BLaER1 treated with 17β-estradiol and CSF1 and Interleukin-3, amounts not matched to agents 10 nM and 100 nM (cell line): ENCODE results near the gene ZNF784.

ENCODE experiments used
- H3K27ac ChIP-seq, 11 experiments: shearing (Covaris generic); formaldehyde crosslinking; 2 replicates each; pipeline ENCODE4 v1.8.1; 2022
- H3K27me3 ChIP-seq, 11 experiments: shearing (Covaris generic); formaldehyde crosslinking; 2 replicates each; pipeline ENCODE4 v1.8.1; 2022
- H3K36me3 ChIP-seq, 11 experiments: shearing (Covaris generic); formaldehyde crosslinking; 2 replicates each; pipeline ENCODE4 v1.8.1; 2022
- H3K4me1 ChIP-seq, 10 experiments: shearing (Covaris generic); formaldehyde crosslinking; 2 replicates each; pipeline ENCODE4 v1.8.1; 2022
- H3K4me2 ChIP-seq, 11 experiments: shearing (Covaris generic); formaldehyde crosslinking; 2 replicates each; pipeline ENCODE4 v1.8.1; 2022
- H3K4me3 ChIP-seq, 10 experiments: shearing (Covaris generic); formaldehyde crosslinking; 2 replicates each; pipeline ENCODE4 v1.8.1; 2022
- H3K9ac ChIP-seq, 11 experiments: shearing (Covaris generic); formaldehyde crosslinking; 2 replicates each; pipeline ENCODE4 v1.8.1; 2022
- H3K9me3 ChIP-seq, 11 experiments: shearing (Covaris generic); formaldehyde crosslinking; replicated peaks in 1 of 11; 2 replicates each; pipeline ENCODE4 v1.8.1; 2022
- H4K20me1 ChIP-seq, 11 experiments: shearing (Covaris generic); formaldehyde crosslinking; 2 replicates each; pipeline ENCODE4 v1.8.1; 2022
- Cebpa-rat ChIP-seq, 11 experiments: shearing (Covaris generic); IDR thresholded peaks; 2 replicates each; pipeline ENCODE4 v1.8.1; 2022

Gene ZNF784

DNA sequence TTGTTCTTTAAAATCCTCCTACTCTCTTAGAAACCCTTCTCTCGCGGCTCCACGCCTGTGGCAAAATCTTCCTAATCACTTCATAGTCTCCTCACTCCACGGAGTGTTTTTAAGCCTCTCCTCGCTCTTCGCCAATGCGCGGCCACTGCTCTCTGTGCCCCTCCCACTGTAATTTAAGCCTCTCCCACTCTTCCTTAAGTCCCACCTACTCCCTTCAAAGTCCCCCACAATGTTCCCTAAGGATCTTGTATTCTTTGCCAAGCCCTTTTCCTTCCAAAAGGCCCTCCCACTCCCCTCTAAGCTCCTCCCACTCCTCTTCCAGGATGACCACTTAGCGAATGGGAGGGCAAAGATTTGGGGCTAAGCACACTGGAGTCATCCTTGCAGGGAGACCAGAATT, 26.3 kb downstream of the ZNF784 start:
- Histone ChIP-seq H3K4me1 (peaks cover 18 to 34% (median 23%) of the 10 kb centered on the region in 10 experiments), H3K4me2 (peak overlapping the region in 10 of 11 experiments; percentile 24 to 53 (median 41); a peak in 16 of 22 replicates), H3K4me3 (0 out of 20 replicates have a peak overlapping the region, but pooled peaks of 1 of the 10 experiments have one; percentile 72), H3K9ac (0 out of 22 replicates have a peak overlapping the region, but pooled peaks of 1 of the 11 experiments have one; percentile 9), H3K27ac (no peak overlapping the region), H3K36me3 (peaks cover 47 to 61% (median 59%) of the 10 kb centered on the region in 11 experiments), H3K9me3 (peaks cover 0 to 18% (median 14%) of the 10 kb centered on the region in 11 experiments; a peak in 17 of 22 replicates), H4K20me1 (peaks cover 0 to 8% (median 0%) of the 10 kb centered on the region in 11 experiments; a peak in 1 of 22 replicates), H3K27me3 (no peaks in the 10 kb centered on the region)
- TF ChIP-seq Cebpa-rat (IDR thresholded peaks at IDR 0.05): no peak

DNA sequence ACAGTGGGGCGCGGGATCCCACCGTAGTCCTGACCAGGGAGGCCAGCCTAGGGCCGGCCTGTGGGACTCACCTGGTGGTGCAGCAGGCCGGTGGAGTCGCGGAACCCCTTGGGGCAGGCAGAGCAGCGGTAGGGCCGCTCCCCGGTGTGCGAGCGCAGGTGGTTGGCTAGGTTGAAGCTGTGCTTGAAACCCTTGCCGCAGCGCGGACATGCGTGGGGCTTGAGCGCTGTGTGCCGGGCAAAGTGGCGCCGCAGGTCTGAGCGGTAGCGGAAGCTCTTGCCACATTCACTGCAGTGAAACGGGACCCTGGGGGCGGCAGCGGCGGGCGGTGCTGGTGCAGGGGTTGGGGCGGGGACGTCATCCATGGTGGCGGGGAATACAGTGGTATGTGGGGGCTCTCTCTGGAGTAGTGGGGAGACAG, 26.9 kb downstream of the ZNF784 start:
- Histone ChIP-seq H3K27me3 (no peaks in the 10 kb centered on the region), H3K4me2 (peak overlapping the region in 1 of 11 experiments; percentile 53; a peak in 1 of 22 replicates), H3K9me3 (peaks cover 0 to 18% (median 14%) of the 10 kb centered on the region in 11 experiments; a peak in 17 of 22 replicates), H3K36me3 (peaks cover 50 to 62% (median 59%) of the 10 kb centered on the region in 11 experiments), H3K4me3 (no peak overlapping the region), H4K20me1 (peaks cover 0 to 8% (median 0%) of the 10 kb centered on the region in 11 experiments; a peak in 2 of 22 replicates), H3K9ac (no peak overlapping the region), H3K4me1 (peaks cover 18 to 29% (median 21%) of the 10 kb centered on the region in 10 experiments), H3K27ac (no peak overlapping the region)
- TF ChIP-seq Cebpa-rat (IDR thresholded peaks at IDR 0.05): no peak

DNA sequence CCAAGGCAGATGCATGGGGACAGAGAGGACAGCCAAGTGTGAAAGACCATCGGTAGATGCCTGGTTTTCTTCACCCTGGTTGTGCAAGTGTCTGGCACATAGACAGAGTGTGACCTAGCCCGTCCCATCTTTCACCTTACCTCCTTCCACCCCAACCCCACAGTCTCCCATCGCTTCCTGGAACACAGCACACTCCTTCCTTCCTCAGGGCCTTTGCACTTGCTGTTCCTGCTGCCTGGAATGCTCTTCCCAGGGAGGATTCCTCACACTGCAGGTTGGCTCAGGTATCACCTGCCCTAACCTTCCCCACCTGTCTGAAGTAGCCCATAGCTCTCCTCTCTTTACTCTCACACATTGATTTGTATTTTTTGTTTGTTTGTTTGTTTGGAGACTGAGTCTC, 28.1 kb downstream of the ZNF784 start:
- no peak overlapping the region for H3K4me3 ChIP-seq
- no peaks in the 10 kb centered on the region for H3K27me3 ChIP-seq
- H4K20me1 ChIP-seq: peaks cover 0 to 10% (median 0%) of the 10 kb centered on the region in 11 experiments; a peak in 2 of 22 replicates
- H3K36me3 ChIP-seq: peaks cover 58 to 69% (median 64%) of the 10 kb centered on the region in 11 experiments
- no peak overlapping the region for H3K4me2 ChIP-seq
- no peak for TF ChIP-seq Cebpa-rat (IDR thresholded peaks at IDR 0.05)
- peaks cover 6 to 17% (median 16%) of the 10 kb centered on the region in 10 experiments for H3K4me1 ChIP-seq
- H3K9me3 ChIP-seq: peaks cover 0 to 18% (median 14%) of the 10 kb centered on the region in 11 experiments; a peak in 17 of 22 replicates
- H3K9ac ChIP-seq: no peak overlapping the region
- H3K27ac ChIP-seq: no peak overlapping the region

DNA sequence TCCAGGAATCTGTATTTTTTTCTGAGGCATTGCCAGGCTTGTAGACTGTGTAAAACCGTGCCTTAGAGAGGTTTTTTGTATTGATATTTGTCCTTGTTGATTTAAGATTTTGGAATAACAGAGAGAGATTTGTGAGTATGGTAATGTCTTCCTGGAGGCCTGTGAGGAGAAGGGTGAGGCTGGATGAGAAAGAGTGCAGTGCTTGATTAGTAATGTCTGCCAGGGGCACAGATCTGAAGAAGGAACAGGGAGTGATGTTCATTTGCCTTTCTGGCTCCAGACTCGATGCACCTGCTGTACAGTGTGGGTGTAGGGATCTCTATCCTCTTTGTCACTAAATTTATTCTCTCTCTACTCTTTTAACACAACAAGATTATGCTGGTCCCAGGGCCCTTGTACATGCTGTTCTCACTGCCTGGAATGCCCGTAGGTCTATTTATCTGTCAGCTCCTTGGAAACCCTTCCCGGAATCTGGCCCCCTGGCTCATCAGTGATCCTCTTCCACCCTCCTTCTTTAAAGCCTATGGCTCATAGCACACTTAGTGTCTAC, 29.3 kb downstream of the ZNF784 start:
- H3K27me3 ChIP-seq: no peaks in the 10 kb centered on the region
- peaks cover 0 to 10% (median 0%) of the 10 kb centered on the region in 11 experiments; a peak in 2 of 22 replicates for H4K20me1 ChIP-seq
- no peak overlapping the region for H3K27ac ChIP-seq
- H3K4me3 ChIP-seq: no peak overlapping the region
- no peak overlapping the region for H3K4me2 ChIP-seq
- no peak overlapping the region for H3K9ac ChIP-seq
- H3K9me3 ChIP-seq: peaks cover 0 to 18% (median 14%) of the 10 kb centered on the region in 11 experiments; a peak in 17 of 22 replicates
- no peak for TF ChIP-seq Cebpa-rat (IDR thresholded peaks at IDR 0.05)
- H3K36me3 ChIP-seq: peaks cover 58 to 73% (median 64%) of the 10 kb centered on the region in 11 experiments
- H3K4me1 ChIP-seq: peaks cover 0 to 10% (median 9%) of the 10 kb centered on the region in 10 experiments; a peak in 14 of 20 replicates

DNA sequence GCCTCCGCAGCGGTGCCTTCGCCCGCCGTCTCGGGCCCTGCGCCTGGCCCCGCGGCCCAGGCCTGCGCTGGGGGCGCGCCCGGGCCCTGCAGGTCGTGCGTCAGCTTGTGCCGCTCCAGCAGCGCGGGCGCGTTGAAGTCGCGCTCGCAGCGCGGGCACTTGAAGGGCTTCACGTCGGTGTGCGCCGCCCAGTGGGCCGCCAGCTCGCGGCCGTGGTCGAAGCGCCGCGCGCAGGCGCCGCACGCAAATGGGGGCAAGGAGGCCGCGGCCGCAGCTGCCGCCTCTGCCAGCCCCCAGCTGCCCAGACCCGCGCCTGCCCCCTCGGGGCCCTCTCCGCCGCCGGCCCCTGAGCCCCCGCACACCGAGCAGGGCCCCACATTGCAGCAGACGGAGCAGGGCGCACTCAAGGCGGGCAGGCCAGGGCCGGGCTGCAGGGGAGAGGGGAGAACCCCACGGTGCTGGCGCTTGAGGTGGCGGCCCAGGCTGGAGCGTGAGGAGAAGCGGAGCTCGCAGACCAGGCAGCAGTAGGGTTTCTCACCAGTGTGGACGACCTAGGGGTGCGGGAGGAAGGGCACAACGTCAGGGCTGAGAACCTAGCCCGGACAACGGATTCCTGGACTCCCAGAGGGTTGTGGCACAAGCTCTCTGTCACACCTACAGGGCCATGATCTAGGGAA, 31.1 kb downstream of the ZNF784 start:
- Histone ChIP-seq H3K9me3 (peaks cover 0 to 18% (median 14%) of the 10 kb centered on the region in 11 experiments; a peak in 17 of 22 replicates), H4K20me1 (peaks cover 0 to 10% (median 0%) of the 10 kb centered on the region in 11 experiments; a peak in 2 of 22 replicates), H3K4me2 (no peak overlapping the region), H3K9ac (no peak overlapping the region), H3K27me3 (no peaks in the 10 kb centered on the region), H3K4me1 (peaks cover 0 to 8% (median 4%) of the 10 kb centered on the region in 10 experiments; a peak in 16 of 20 replicates), H3K36me3 (peaks cover 58 to 73% (median 64%) of the 10 kb centered on the region in 11 experiments), H3K27ac (no peak overlapping the region), H3K4me3 (no peak overlapping the region)
- no peak for TF ChIP-seq Cebpa-rat (IDR thresholded peaks at IDR 0.05)

DNA sequence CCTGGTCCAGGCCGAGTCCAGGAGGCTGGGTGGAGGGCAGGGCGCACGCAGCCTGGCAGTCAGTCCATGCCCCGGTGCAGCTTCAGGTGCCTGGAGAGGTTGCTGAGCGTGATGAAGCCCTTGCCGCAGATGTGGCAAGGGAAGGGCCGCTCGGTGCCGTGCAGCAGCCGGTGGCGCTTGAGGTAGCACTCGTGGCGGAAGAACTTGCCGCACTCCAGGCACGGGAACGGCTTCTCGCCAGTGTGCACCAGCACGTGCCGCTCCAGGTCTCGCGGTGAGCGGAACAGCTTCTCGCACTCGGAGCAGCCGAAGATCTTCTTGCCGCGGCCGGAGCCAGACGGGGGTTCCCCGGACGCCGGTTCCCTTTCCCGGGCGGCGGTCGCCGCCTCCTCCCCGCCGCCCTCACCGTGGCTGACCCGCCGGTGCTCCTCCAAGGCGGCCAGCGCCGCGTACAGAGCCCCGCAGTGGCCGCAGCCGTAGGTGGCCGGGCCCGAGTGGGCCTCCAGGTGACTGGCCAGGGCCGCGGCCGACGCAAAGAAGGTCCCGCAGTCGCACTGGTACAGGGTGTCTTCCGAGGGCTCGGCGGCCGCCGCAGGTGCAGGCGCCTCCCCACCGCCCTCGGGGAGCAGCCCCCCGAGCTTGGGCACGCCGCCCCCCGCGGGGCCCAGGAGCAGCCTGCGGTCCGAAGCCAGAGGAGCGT, 31.8 kb downstream of the ZNF784 start:
- peaks cover 5 to 11% (median 7%) of the 10 kb centered on the region in 10 experiments; a peak in 18 of 20 replicates for H3K4me1 ChIP-seq
- H3K4me2 ChIP-seq: no peak overlapping the region
- H3K9ac ChIP-seq: no peak overlapping the region
- H3K4me3 ChIP-seq: no peak overlapping the region
- peaks cover 0 to 10% (median 0%) of the 10 kb centered on the region in 11 experiments; a peak in 1 of 22 replicates for H4K20me1 ChIP-seq
- no peaks in the 10 kb centered on the region for H3K27me3 ChIP-seq
- H3K27ac ChIP-seq: no peak overlapping the region
- no peak for TF ChIP-seq Cebpa-rat (IDR thresholded peaks at IDR 0.05)
- peaks cover 53 to 67% (median 58%) of the 10 kb centered on the region in 11 experiments for H3K36me3 ChIP-seq
- H3K9me3 ChIP-seq: peaks cover 0 to 18% (median 14%) of the 10 kb centered on the region in 11 experiments; a peak in 17 of 22 replicates

DNA sequence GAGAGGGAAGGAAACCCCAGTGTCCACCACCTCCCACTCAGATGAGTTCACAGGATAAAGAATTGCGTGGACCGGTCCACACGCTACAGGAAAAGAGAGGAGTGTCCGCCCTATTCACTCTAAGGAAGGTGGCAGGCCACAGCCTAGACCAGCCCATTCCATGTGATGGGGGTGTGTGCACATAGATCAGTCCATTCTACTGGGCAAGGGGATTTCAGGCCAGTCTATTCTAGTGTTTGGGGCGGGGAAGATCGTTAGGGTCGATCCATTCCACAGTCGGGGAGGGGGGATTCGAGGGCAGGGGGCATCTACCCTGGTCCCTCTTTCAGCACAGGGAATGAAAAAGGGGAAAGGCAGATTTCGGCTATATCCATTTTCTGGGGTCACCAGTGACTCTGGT, 32.8 kb downstream of the ZNF784 start:
- no peak for TF ChIP-seq Cebpa-rat (IDR thresholded peaks at IDR 0.05)
- Histone ChIP-seq H3K9ac (no peak overlapping the region), H3K4me2 (no peak overlapping the region), H3K9me3 (peaks cover 0 to 16% (median 14%) of the 10 kb centered on the region in 11 experiments; a peak in 17 of 22 replicates), H3K4me3 (no peak overlapping the region), H4K20me1 (peaks cover 0 to 10% (median 0%) of the 10 kb centered on the region in 11 experiments; a peak in 1 of 22 replicates), H3K36me3 (peaks cover 43 to 57% (median 48%) of the 10 kb centered on the region in 11 experiments), H3K4me1 (peaks cover 9 to 19% (median 16%) of the 10 kb centered on the region in 10 experiments), H3K27ac (no peak overlapping the region), H3K27me3 (no peaks in the 10 kb centered on the region)

DNA sequence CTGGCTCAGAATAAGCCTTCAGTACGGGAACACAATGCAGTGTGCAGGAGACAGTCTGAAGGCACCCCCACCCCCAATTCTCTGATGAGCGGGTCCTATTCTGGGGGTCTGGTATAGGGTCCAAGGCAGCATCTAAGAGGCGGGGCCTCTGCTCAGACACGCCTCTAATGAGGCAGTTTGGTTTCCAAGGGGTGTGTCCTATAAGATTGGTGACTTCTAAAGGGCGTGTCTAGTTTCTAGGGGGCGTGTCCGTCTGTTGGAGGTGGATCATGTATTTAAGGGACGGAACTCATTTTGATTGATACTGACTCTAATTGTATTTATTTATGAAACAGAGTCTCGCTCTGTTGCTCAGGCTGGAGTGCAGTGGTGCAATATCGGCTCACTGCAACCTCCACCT, 33.7 kb downstream of the ZNF784 start:
- no peak overlapping the region for H3K4me3 ChIP-seq
- no peak overlapping the region for H3K4me2 ChIP-seq
- peaks cover 0 to 10% (median 0%) of the 10 kb centered on the region in 11 experiments; a peak in 1 of 22 replicates for H4K20me1 ChIP-seq
- no peaks in the 10 kb centered on the region for H3K27me3 ChIP-seq
- H3K9ac ChIP-seq: no peak overlapping the region
- no peak for TF ChIP-seq Cebpa-rat (IDR thresholded peaks at IDR 0.05)
- H3K36me3 ChIP-seq: peaks cover 34 to 48% (median 38%) of the 10 kb centered on the region in 11 experiments
- H3K4me1 ChIP-seq: peaks cover 18 to 28% (median 25%) of the 10 kb centered on the region in 10 experiments
- peaks cover 0 to 9% (median 6%) of the 10 kb centered on the region in 11 experiments; a peak in 15 of 22 replicates for H3K9me3 ChIP-seq
- no peak overlapping the region for H3K27ac ChIP-seq
